HepG2 (cell line): ENCODE measurements around the gene CARMIL3. TPM values are rescaled to one million over a fixed set of nuclear protein-coding genes. Genes with fewer than 3 reads are reported as not detected.

Source experiments
- ATAC-seq: fragments of 200-7000 bp; cut with Tn5 transposase; 3 replicates; pipeline ENCODE4 v1.9.1; 2020; ENCODE audit warnings: mild to moderate bottlenecking, moderate library complexity
- BruUV-seq: library from RNA; stranded (reverse); fragments of 400-500 nt; replicated peaks from 2 replicates; lab custom pipeline; 2021; lab: Mats Ljungman, UMichigan
- CTCF ChIA-PET: fragments of 300-600 bp; formaldehyde crosslinking; extraction: SDS; loops from one replicate; lab custom pipeline; 2021; ENCODE audit warnings: low total read pairs, inconsistent platforms, low intra/inter-chr PET ratio; lab: Yijun Ruan, JAX
- POLR2A ChIA-PET: fragments of 350-600 bp; sonication (Branson Sonifier 250); formaldehyde crosslinking; loops from one replicate; lab custom pipeline; 2020; ENCODE audit warnings: antibody characterized with exemption, inconsistent platforms; lab: Yijun Ruan, JAX
- DNase-seq: peaks from one replicate; pipeline ENCODE4 v3.0.0-alpha.2; 2015; ENCODE audit warnings: low spot score
- FAIRE-seq: peaks from 3 replicates; lab custom pipeline; 2011; peaks lifted over from hg19 to GRCh38; lab: Jason Lieb, UNC
- H2AFZ ChIP-seq: one replicate; pipeline ENCODE4 v1.6.1; 2011; ENCODE audit warnings: low read length, inconsistent platforms
- H3K27ac ChIP-seq: fragments of 300-600 bp; 3 replicates; pipeline ENCODE4 v1.8.0; 2011; ENCODE audit warnings: mixed run types, mild to moderate bottlenecking, mixed read lengths, low read length, inconsistent platforms; ENCODE audit not compliant: insufficient read depth; ENCODE audit errors: extremely low read length
- H3K27me3 ChIP-seq, 2 experiments: fragments of 200-600 bp in 1 of 2; 2 replicates in 1 of 2; 3 replicates in 1 of 2; pipeline versions ENCODE4 v1.6.0 to v1.8.0; 2011; ENCODE audit warnings: low read length in 2 of 2, mild to moderate bottlenecking in 2 of 2, moderate library complexity in 2 of 2, inconsistent platforms in 1 of 2; ENCODE audit not compliant: insufficient read depth in 2 of 2, control insufficient read depth in 1 of 2
- H3K36me3 ChIP-seq, 2 experiments: fragments of 200-600 bp in 1 of 2; replicated peaks in 1 of 2; 2 replicates in 1 of 2; 3 replicates in 1 of 2; pipeline versions ENCODE4 v1.5.1 to v1.8.0; 2011; ENCODE audit warnings: low read length in 2 of 2, inconsistent platforms in 1 of 2; ENCODE audit not compliant: insufficient read depth in 2 of 2, control insufficient read depth in 1 of 2
- H3K4me1 ChIP-seq: 2 replicates; pipeline ENCODE4 v1.5.1; 2012; ENCODE audit warnings: low read length, inconsistent platforms; ENCODE audit not compliant: insufficient read depth
- H3K4me2 ChIP-seq: 2 replicates; pipeline ENCODE4 v1.6.0; 2011; ENCODE audit warnings: low read depth, low read length, inconsistent platforms
- H3K4me3 ChIP-seq, 3 experiments: fragments of 200-600 bp in 1 of 3; sonication (generic), shearing (Covaris generic) in 1 of 3; replicated peaks in 1 of 3; 2 replicates each; pipeline ENCODE4 v1.5.1; 2011 to 2016; ENCODE audit warnings: low read length in 3 of 3, inconsistent platforms in 2 of 3, low read depth in 2 of 3, mild to moderate bottlenecking in 2 of 3, control low read depth in 1 of 3, mixed read lengths in 1 of 3; ENCODE audit not compliant: insufficient read depth in 1 of 3
- H3K79me2 ChIP-seq: one replicate; pipeline ENCODE4 v1.6.1; 2011; ENCODE audit warnings: low read length, inconsistent platforms; ENCODE audit not compliant: insufficient read depth
- H3K9ac ChIP-seq: 2 replicates; pipeline ENCODE4 v1.6.0; 2011; ENCODE audit warnings: mild to moderate bottlenecking, low read depth, low read length, inconsistent platforms; ENCODE audit not compliant: insufficient read depth
- H3K9me3 ChIP-seq: 2 replicates; pipeline ENCODE4 v1.5.1; 2012; ENCODE audit warnings: mild to moderate bottlenecking, low read length
- H4K20me1 ChIP-seq: 2 replicates; pipeline ENCODE4 v1.6.0; 2011; ENCODE audit warnings: inconsistent platforms, mild to moderate bottlenecking, low read length, moderate library complexity; ENCODE audit not compliant: insufficient read depth
- MAFF ChIP-seq: IDR thresholded peaks from 2 replicates; pipeline ENCODE4 v1.6.1; 2011; ENCODE audit warnings: low read depth, low read length, improper control_type of control experiment
- MAFK ChIP-seq, 2 experiments: IDR thresholded peaks in 1 of 2; conservative IDR thresholded peaks in 1 of 2; 2 replicates each; pipeline ENCODE4 v1.6.1; 2011; ENCODE audit warnings: improper control_type of control experiment in 2 of 2, low read length in 2 of 2
- PITX1 ChIP-seq: sonication (generic); formaldehyde crosslinking; IDR thresholded peaks from 2 replicates; pipeline ENCODE4 v1.5.1; 2020; ENCODE audit warnings: mild to moderate bottlenecking, missing genetic modification reagents
- RBAK ChIP-seq: sonication (generic); formaldehyde crosslinking; IDR thresholded peaks from 2 replicates; pipeline ENCODE4 v1.5.1; 2020; ENCODE audit warnings: mild to moderate bottlenecking, missing genetic modification reagents
- ZNF253 ChIP-seq: sonication (generic); formaldehyde crosslinking; IDR thresholded peaks from 2 replicates; pipeline ENCODE4 v1.8.0; 2022; ENCODE audit warnings: mild to moderate bottlenecking, missing genetic modification reagents, borderline replicate concordance
- ZNF496 ChIP-seq: sonication (generic); formaldehyde crosslinking; IDR thresholded peaks from 2 replicates; pipeline ENCODE4 v1.8.1; 2023; ENCODE audit warnings: mild to moderate bottlenecking, moderate library complexity, missing genetic modification reagents; ENCODE audit not compliant: insufficient replicate concordance
- WGBS: methylation state at CpG from one replicate; pipeline ENCODE4 v1.1.6; 2017; ENCODE audit warnings: low lambda C conversion rate; 5-methylcytosine and 5-hydroxymethylcytosine counted together
- in situ Hi-C: cut with HindIII; loops from 2 replicates; pipeline ENCODE4 v1.10.0; 2017; ENCODE audit warnings: low pct_unique_long_range_greater_than_20kb; ENCODE audit not compliant: extremely low pct_ligation_motif_present
- intact Hi-C: fragments of 100-400 bp; cut with micrococcal nuclease; formaldehyde crosslinking; loops from one replicate; pipeline ENCODE4 v1.10.0; 2022; ENCODE audit not compliant: unreplicated experiment
- polyA plus RNA-seq, 8 experiments: library from polyadenylated mRNA; depleted of rRNA in 3 of 8; stranded (reverse) in 7 of 8; unstranded in 1 of 8; fragments of >200 nt; fragmentation: Illumina TruSeq in 4 of 8; extraction: Trizol in 4 of 8; gene quantifications; 2 replicates each; pipeline versions ENCODE4 v1.2.1 to v1.2.3, GENCODE V29; 2011 to 2016; ENCODE audit warnings: low read depth in 4 of 8, missing spikeins in 1 of 8, mixed read lengths in 1 of 8; ENCODE audit not compliant: insufficient read depth in 1 of 8
- total RNA-seq, 5 experiments: library from RNA; depleted of rRNA; stranded (reverse); fragments of >200 nt; fragmentation: Illumina TruSeq; extraction: Trizol; gene quantifications; 2 replicates each; pipeline ENCODE4 v1.2.3, GENCODE V29; 2016; ENCODE audit warnings: low read depth in 1 of 5
- TF ChIP-seq, protein P1 (sequence below): sonication (generic); formaldehyde crosslinking; IDR thresholded peaks from 2 replicates; pipeline ENCODE4 v1.8.0; 2022; ENCODE audit warnings: missing genetic modification reagents, low read depth, mild to moderate bottlenecking, borderline replicate concordance

Gene CARMIL3
- total and polyA plus RNA-seq, 2 of the 13 experiments (the other 11 are each of a cell fraction or from before 2014, with no cell fraction given), result 0.27 to 0.55 TPM

DNA sequence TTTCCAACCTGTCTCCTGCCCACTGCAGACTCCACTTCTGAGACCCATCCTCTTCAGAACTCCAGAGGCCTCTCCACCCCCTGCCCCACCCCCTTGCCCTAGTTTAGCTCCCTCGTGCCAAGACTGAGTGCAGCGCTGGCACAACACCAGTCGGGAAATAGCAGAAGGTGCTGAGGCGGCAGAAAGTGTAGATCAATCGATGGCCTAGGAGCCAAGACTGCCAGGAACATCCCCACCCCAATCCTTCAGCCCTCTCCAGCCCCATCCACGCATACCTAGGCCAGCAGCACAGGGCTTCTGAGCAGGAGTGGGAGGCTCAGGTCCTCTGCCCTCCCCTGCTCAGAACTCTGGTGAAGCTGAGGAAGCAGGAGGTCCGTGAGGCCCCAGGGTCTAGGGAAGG is 20.6 kb downstream of the CARMIL3 start:
- Histone ChIP-seq H3K4me1 (peaks cover 46% of the 10 kb centered on the region), H3K9ac (no peak overlapping the region), H3K79me2 (no peaks in the 10 kb centered on the region), H3K4me3 (no peak overlapping the region), H3K4me2 (no peak overlapping the region), H3K27me3 (peaks cover 13 to 58% of the 10 kb centered on the region in 2 experiments), H2AFZ (no peak overlapping the region), H4K20me1 (no peaks in the 10 kb centered on the region), H3K36me3 (no peaks in the 10 kb centered on the region), H3K27ac (no peak overlapping the region), H3K9me3 (no peaks in the 10 kb centered on the region)
- peak; percentile 1; the same call in 1 of the 3 replicates for ATAC-seq
- FAIRE-seq, result no peak
- peak; percentile 26; the same call in 1 of the 2 replicates for TF ChIP-seq RBAK
- TF ChIP-seq, protein P1, sequence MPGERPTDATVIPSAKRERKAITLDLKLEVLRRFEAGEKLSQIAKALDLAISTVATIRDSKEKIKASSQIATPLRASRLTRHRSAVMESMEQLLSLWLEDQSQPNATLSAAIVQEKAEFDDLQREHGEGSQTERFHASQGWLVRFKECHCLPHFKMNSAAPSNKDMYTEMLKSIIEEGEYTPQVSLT, result no peak
- no peak for TF ChIP-seq ZNF496 (CRISPR knock-in tag)
- 0 out of 2 replicates have a peak, but pooled peaks have one; percentile 18 for TF ChIP-seq PITX1
- peak; percentile 70 for TF ChIP-seq MAFF
- TF ChIP-seq MAFK (conservative IDR thresholded peaks at IDR 0.05 in 1 of 2, IDR thresholded peaks at IDR 0.05 in 1 of 2; ENCODE audit: low read length in 2 of 2), result peak; percentile 86 to 88
- peak; percentile 66; the same call in 1 of the 2 replicates for TF ChIP-seq ZNF253 (CRISPR knock-in tag)
- no TSS peak for BruUV-seq
- no peak for DNase-seq
- in situ Hi-C loops (no loop called here), intact Hi-C loops (no loop called here)
- CTCF ChIA-PET, result no interaction called here
- POLR2A ChIA-PET, result interaction anchor here (1.2 to 8.3 kb wide), 5 partner anchors 9 to 89 kb away, joined by 3 to 68 read pairs (median 4); partner anchors contain the start of genes DCAF11, IRF9, NRL and PCK2
- 55% methylated on average over 7 of the region's 7 CpGs for WGBS
